GM12874 (cell line): Measurements from ENCODE around the gene ISY1.

Experiments
- TF ChIP-seq, protein P1 (sequence below): IDR thresholded peaks from 2 replicates; pipeline ENCODE4 v1.5.1; 2011; ENCODE audit warnings: low read depth, mild to moderate bottlenecking, control low read depth, low read length, moderate library complexity; ENCODE audit not compliant: insufficient read depth

The ISY1 gene

GRCh38 chr3:129081503-129081902 is 79.4 kb downstream of the ISY1 start:
- TF ChIP-seq, protein P1, sequence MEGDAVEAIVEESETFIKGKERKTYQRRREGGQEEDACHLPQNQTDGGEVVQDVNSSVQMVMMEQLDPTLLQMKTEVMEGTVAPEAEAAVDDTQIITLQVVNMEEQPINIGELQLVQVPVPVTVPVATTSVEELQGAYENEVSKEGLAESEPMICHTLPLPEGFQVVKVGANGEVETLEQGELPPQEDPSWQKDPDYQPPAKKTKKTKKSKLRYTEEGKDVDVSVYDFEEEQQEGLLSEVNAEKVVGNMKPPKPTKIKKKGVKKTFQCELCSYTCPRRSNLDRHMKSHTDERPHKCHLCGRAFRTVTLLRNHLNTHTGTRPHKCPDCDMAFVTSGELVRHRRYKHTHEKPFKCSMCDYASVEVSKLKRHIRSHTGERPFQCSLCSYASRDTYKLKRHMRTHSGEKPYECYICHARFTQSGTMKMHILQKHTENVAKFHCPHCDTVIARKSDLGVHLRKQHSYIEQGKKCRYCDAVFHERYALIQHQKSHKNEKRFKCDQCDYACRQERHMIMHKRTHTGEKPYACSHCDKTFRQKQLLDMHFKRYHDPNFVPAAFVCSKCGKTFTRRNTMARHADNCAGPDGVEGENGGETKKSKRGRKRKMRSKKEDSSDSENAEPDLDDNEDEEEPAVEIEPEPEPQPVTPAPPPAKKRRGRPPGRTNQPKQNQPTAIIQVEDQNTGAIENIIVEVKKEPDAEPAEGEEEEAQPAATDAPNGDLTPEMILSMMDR: no peak

GRCh38 chr3:129078510-129078909 is 82.4 kb downstream of the ISY1 start:
- TF ChIP-seq, protein P1: no peak
